GM19467 (cell line): ENCODE data around the gene MAN2B1.
"Not testable (repeated sequence)": the region's sequence is repeated elsewhere in the genome, so short reads cannot be mapped to it uniquely, and the experiment has no call there.

ENCODE experiments used
- ATAC-seq: cut with Tn5 transposase; IDR thresholded peaks from one replicate; pipeline ENCODE4 v1.9.1; 2021; ENCODE audit warnings: mild to moderate bottlenecking, moderate library complexity; ENCODE audit not compliant: unreplicated experiment

Gene MAN2B1

DNA sequence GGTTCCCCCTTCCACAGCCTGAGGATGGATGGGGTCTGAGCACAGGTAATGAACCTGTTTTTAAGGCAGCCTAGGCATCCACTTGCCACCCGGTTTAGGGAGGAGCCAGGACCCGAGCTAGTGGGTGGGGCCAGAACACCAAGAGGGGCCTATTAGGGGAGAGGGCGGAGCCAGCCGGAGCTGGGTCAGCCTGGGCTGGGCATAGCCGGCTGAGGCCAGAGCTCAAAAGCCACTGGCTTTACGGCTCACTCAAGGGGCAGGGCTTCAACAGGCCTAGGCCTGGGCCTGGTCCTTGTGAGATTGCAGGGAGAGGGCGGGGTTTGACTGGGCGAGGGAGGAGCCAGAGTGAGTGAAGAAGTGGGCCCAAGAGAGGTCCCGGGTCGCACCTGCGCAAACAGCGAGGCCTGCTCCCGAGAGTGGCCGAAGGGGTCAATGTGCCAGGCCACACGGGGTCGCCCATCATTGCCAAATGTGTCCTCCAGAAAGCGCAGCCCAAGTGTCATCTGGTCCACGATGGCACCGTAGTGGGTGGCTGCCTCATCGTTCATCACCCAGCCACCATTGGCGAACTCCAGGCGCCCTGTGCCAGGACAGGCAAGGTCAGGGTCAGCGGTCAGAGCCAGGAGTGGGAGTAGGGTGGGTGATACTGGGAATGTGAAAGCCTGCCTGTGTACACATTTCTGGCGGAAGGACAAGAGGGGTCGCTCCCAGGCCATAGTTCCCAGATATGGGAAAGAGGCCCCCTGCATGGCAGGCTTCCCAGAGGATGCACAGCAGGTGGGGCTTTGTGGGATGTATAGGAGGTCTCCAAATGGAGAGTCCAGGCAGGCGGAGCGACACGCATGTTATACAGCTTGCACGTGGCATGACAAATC lies 1.9 kb downstream of the MAN2B1 start:
- no peak for ATAC-seq

GRCh38 chr19:12660980-12661379 lies 5.6 kb downstream of the MAN2B1 start:
- no peak for ATAC-seq

DNA sequence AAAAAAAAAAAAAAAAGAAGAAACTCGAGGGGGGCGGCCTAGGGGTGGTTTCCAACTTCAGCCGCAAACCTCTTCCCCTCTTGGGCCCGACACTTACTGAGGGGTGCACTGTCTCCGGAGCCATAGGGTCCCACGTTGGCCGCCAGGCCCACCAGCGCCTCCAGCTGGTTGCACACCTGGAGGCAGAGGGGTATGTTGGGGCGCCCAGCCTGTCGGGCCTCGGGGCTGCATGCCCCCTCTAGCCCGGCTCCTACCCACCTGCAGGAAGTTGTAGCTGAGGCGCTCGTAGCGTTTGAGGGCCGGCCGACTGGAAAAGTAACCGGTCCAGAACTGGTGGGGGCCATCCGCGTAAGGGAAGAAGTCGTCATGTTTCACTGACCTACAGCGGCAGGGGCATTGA lies 8.6 kb downstream of the MAN2B1 start:
- no peak for ATAC-seq

DNA sequence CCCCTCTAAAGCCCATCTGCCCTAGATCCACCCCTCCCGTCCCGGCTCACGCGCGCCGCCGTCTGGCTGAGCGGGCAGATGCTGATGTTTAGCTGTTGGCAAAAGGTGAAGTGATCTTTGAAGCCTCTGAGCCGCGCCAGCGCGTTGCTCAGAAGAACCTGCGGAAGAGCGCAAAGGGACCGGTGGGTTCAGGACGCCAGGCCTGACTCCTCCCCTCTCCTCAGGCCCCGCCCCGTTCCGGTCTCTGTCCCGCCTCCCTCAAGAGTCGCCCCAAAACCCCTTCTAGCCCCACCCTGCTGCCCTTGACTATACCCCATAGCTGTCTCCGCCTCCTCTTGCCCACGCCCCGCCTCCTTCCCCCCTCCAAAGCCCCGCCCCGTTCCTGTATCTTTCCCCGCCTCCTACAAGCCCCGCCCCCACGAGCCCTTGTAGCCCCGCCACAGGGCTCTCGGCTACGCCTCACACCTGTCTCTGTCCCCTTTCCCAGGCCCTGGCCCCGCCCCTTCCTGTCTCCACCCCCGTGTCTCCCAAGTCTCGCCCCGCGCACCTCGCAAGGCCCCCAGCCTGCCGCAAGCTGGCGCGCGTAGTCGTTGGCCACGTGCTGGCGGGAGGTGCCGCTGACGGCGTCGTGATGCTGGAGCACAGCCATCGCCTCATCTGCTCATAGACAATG lies 9.5 kb downstream of the MAN2B1 start:
- no peak for ATAC-seq

- no peak for ATAC-seq
These were observed 11.0 kb downstream of the MAN2B1 start for GRCh38 chr19:12655546-12655945.

DNA sequence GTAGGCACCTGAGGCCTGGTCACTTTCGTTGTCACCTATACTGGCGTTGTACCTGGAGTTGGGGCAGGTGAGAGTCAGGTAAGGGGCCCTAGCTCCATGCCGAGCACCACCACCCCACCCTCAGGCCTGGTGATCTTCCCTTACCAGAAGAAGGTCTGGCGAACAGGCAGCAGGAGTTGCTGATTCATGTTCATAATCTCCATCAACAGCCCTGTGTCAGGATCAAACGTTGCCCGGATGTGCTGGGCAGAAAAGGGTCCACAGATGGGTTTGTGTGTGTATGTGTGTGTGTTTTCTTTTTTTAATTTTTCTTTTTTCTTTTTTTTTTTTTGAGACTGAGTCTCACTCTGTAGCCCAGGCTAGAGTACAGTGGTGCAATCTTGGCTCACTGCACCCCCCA lies 14.3 kb downstream of the MAN2B1 start:
- no peak for ATAC-seq

- no peak for ATAC-seq
These were observed 16.6 kb downstream of the MAN2B1 start for GRCh38 chr19:12649941-12650340.

DNA sequence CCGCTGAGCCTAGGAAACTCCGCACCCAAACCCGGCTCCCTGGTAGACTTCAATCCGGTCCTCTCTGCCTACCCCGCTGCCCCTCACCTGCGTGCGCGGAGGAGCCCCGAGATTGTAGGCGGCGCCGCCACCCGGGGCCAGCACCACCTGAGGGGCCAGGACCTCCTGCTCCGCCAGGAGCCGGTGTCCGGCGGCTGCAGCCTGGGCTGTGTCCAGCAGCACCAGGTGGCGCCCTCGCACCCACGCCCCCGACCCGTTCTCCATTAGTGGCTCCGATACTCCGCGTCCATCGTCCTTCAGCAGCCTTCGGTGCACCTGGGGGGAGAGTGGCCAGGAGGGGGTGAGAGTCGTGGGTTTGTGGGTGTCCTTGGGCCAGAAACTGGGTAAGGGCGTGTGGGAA lies 18.5 kb downstream of the MAN2B1 start:
- no peak for ATAC-seq

- no peak for ATAC-seq
These were observed 19.0 kb downstream of the MAN2B1 start for GRCh38 chr19:12647490-12648071.

- ATAC-seq: no peak
These were observed 19.5 kb downstream of the MAN2B1 start for GRCh38 chr19:12647047-12647446.

DNA sequence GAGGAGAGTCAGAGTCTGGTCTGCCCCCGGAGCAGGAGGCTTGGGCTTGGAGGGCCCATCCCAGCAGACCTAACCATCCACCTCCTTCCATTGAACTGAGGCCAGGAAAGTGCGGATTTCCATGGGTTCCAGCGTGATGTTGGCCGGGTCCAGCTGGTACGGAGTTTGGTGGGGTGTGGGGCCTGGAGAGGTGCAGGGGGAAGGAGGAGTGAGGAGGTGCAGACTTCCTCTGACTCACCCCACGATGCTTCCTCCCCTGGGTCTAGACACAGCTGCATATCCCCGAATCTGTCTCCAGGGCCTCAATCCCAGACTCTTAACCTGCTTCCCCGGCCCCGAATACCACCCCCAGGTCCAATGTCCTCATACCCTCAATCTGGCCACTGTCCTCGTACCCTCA lies 20.0 kb downstream of the MAN2B1 start:
- no peak for ATAC-seq

- ATAC-seq: not testable (repeated sequence)
These were observed 22.8 kb downstream of the MAN2B1 start for GRCh38 chr19:12643716-12644115.

DNA sequence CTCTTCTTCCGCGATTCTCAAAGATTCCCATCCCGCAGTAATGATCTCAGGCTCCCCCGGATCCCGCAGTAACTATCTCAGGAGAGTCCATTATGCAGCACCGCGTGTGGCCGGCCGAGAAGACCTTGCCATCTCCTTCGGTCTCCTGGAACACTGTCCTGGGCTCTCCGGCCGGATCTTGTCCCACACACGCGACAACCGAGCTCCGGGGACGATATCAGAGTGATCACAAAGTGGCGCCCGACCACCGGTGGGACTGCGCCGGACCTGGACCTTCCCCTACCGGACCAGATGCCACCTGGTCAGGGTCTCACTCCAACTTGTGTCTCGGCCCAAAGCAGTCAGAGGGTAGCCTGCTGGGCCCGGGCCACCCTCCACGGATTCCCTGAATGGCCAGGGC lies 24.0 kb downstream of the MAN2B1 start:
- no peak for ATAC-seq

GRCh38 chr19:12641456-12641855 lies 25.1 kb downstream of the MAN2B1 start:
- no peak for ATAC-seq

DNA sequence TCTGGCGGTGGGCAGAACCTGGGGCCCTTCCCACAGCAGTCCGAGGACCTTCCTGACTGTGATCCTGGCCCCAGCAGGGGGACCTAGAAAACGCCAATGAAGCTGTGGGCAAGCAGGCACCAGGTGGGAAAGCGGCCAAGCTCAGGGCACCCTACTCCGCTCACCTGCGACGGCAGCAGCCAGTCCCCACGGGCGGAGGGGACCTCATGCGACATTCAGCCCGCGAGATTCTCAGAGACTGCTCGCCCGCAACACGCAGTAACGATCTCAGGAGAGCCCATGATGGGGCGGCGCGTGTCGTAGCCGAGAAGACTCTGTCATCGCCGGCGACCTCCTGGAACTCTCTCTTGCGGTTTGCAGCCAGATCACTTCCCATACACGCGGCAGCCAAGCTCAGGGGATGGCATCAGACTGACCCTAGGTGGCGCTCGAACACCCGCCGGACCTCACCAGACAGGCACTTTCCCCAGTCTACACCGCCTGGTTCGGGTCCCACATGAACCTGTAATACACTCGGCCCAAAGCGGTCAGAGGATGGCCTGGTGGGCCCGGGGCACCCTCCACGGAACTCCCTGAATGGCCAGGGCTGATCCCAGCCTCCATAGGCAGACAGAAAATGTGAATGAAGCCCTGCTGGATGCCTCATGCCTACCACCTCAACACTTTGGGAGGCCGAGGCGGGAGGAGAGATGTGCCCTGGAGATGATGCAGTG lies 26.5 kb downstream of the MAN2B1 start:
- no peak for ATAC-seq

- ATAC-seq: no peak
These were observed 27.8 kb downstream of the MAN2B1 start for GRCh38 chr19:12638611-12639182.

DNA sequence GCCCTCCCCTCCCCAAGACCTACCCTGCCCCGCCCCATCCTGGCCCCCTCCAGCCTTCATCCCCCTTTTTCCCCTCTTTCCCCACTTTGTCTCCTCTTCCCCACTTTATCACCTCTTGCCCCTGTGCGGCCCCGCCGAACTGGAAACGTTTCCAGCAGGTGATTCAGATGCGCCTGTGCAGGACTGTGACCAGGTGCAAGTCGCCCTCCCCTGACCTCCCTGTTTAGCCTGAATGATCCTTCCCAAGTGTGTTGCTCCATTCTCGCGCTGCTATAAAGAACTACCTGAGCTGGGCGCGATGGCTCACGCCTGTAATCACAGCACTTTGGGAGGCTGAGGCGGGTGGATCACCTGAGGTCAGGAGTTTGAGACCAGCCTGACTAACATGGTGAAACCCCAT lies 29.9 kb downstream of the MAN2B1 start:
- no peak for ATAC-seq

- ATAC-seq: no peak
These were observed 37.3 kb downstream of the MAN2B1 start for GRCh38 chr19:12629215-12629614.

DNA sequence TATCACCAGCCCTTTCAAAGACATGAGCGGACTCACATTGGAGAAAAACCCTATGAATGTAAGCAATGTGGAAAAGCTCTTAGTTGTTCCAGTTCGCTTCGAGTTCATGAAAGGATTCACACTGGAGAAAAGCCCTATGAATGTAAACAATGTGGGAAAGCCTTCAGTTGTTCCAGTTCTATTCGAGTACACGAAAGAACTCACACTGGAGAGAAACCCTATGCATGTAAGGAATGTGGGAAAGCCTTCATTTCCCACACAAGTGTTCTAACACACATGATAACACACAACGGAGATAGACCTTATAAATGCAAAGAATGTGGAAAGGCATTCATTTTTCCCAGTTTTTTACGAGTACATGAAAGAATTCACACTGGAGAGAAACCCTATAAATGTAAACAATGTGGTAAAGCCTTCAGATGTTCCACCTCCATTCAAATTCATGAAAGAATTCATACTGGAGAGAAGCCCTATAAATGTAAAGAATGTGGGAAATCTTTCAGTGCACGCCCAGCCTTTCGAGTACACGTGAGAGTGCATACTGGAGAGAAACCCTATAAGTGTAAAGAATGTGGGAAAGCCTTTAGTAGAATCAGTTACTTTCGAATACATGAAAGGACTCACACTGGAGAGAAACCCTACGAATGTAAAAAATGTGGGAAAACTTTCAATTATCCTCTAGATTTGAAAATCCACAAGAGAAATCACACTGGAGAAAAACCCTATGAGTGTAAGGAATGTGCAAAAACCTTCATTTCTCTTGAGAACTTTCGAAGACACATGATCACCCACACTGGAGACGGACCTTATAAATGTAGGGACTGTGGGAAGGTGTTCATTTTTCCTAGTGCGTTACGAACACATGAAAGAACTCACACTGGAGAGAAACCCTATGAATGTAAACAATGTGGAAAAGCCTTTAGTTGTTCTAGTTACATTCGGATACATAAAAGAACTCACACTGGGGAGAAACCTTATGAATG lies 38.2 kb downstream of the MAN2B1 start:
- no peak for ATAC-seq

GRCh38 chr19:12626958-12627357 lies 39.6 kb downstream of the MAN2B1 start:
- ATAC-seq: no peak
